ENCODE results near the gene TFEB. TPM values are rescaled to one million over a fixed set of nuclear protein-coding genes. Genes with fewer than 3 reads are reported as not detected.

Gene TFEB
- total RNA-seq, 3 donors from 2014 or later (not counting 1 experiment from before 2014, with no cell fraction given), result 56.0 to 66.7 (median 66.2) TPM

GRCh38 chr6:41650120-41650519 lies 85.3 kb downstream of the TFEB start:
- 94% methylated on average over 2 of the region's 2 CpGs for WGBS (ENCODE audit: insufficient coverage)
- Histone ChIP-seq H3K4me3 (ENCODE audit: low read length) (no peak overlapping the region), H3K27ac (ENCODE audit: low read length) (no peak overlapping the region), H3K36me3 (ENCODE audit: control insufficient read depth, insufficient read depth, low read length) (no peaks in the 10 kb centered on the region), H3K9me3 (ENCODE audit: control insufficient read depth, insufficient read depth, low read length) (no peaks in the 10 kb centered on the region), H3K27me3 (ENCODE audit: control insufficient read depth, insufficient read depth, low read length) (no peaks in the 10 kb centered on the region), H3K4me1 (ENCODE audit: control insufficient read depth, insufficient read depth, low read length) (no peaks in the 10 kb centered on the region)
- Mint-ChIP-seq H3K9me3 (no peaks in the 10 kb centered on the region), H3K4me3 (no peak overlapping the region), H3K27me3 (ENCODE audit: low read depth in 2 of 2) (peaks cover 0 to 18% of the 10 kb centered on the region in 2 donors), H3K36me3 (no peaks in the 10 kb centered on the region), H3K4me1 (no peaks in the 10 kb centered on the region), H3K27ac (no peak overlapping the region)
- DNase-seq (no peak), ATAC-seq (no peak)
- intact Hi-C loops (cut with micrococcal nuclease), result no loop called here
- TF ChIP-seq CTCF (IDR thresholded peaks at IDR 0.05), result no peak

GRCh38 chr6:41649596-41649995 lies 85.8 kb downstream of the TFEB start:
- ATAC-seq, result no peak
- H3K9me3 ChIP-seq (ENCODE audit: control insufficient read depth, insufficient read depth, low read length), result no peaks in the 10 kb centered on the region
- DNase-seq, result no peak
- H3K4me1 ChIP-seq (ENCODE audit: control insufficient read depth, insufficient read depth, low read length), result no peaks in the 10 kb centered on the region
- no peaks in the 10 kb centered on the region for H3K27me3 ChIP-seq (ENCODE audit: control insufficient read depth, insufficient read depth, low read length)
- H3K27ac ChIP-seq (ENCODE audit: low read length), result no peak overlapping the region
- WGBS (ENCODE audit: insufficient coverage), result 83% methylated on average over 10 of the region's 10 CpGs
- intact Hi-C loops (cut with micrococcal nuclease), result no loop called here
- Mint-ChIP-seq H3K27me3 (ENCODE audit: low read depth in 2 of 2) (peaks cover 0 to 15% of the 10 kb centered on the region in 2 donors), H3K4me3 (no peak overlapping the region), H3K36me3 (no peaks in the 10 kb centered on the region), H3K4me1 (no peaks in the 10 kb centered on the region), H3K27ac (no peak overlapping the region), H3K9me3 (no peaks in the 10 kb centered on the region)
- H3K4me3 ChIP-seq (ENCODE audit: low read length), result no peak overlapping the region
- H3K36me3 ChIP-seq (ENCODE audit: control insufficient read depth, insufficient read depth, low read length), result no peaks in the 10 kb centered on the region
- no peak for TF ChIP-seq CTCF (IDR thresholded peaks at IDR 0.05)

GRCh38 chr6:41648921-41649320 lies 86.5 kb downstream of the TFEB start:
- Histone ChIP-seq H3K9me3 (ENCODE audit: control insufficient read depth, insufficient read depth, low read length) (no peaks in the 10 kb centered on the region), H3K4me3 (ENCODE audit: low read length) (no peak overlapping the region), H3K36me3 (ENCODE audit: control insufficient read depth, insufficient read depth, low read length) (no peaks in the 10 kb centered on the region), H3K27ac (ENCODE audit: low read length) (no peak overlapping the region), H3K27me3 (ENCODE audit: control insufficient read depth, insufficient read depth, low read length) (no peaks in the 10 kb centered on the region), H3K4me1 (ENCODE audit: control insufficient read depth, insufficient read depth, low read length) (no peaks in the 10 kb centered on the region)
- no peak for DNase-seq
- ATAC-seq, result no peak
- Mint-ChIP-seq H3K4me1 (no peaks in the 10 kb centered on the region), H3K4me3 (no peak overlapping the region), H3K27me3 (ENCODE audit: low read depth in 2 of 2) (peaks cover 0 to 17% of the 10 kb centered on the region in 2 donors), H3K9me3 (no peaks in the 10 kb centered on the region), H3K27ac (no peak overlapping the region), H3K36me3 (no peaks in the 10 kb centered on the region)
- intact Hi-C loops (cut with micrococcal nuclease), result no loop called here
- no peak for TF ChIP-seq CTCF (IDR thresholded peaks at IDR 0.05)
- 77% methylated on average over 5 of the region's 5 CpGs for WGBS (ENCODE audit: insufficient coverage)

GRCh38 chr6:41648070-41648585 lies 87.3 kb downstream of the TFEB start:
- no peak overlapping the region for H3K4me3 ChIP-seq (ENCODE audit: low read length)
- Mint-ChIP-seq H3K27me3 (ENCODE audit: low read depth in 2 of 2) (peaks cover 0 to 19% of the 10 kb centered on the region in 2 donors), H3K27ac (no peak overlapping the region), H3K4me1 (peaks cover 0 to 2% of the 10 kb centered on the region in 2 donors), H3K4me3 (no peak overlapping the region), H3K36me3 (no peaks in the 10 kb centered on the region), H3K9me3 (no peaks in the 10 kb centered on the region)
- ATAC-seq (no peak), DNase-seq (no peak)
- H3K27me3 ChIP-seq (ENCODE audit: control insufficient read depth, insufficient read depth, low read length), result no peaks in the 10 kb centered on the region
- 93% methylated on average over 7 of the region's 7 CpGs for WGBS (ENCODE audit: insufficient coverage)
- intact Hi-C loops (cut with micrococcal nuclease), result no loop called here
- no peaks in the 10 kb centered on the region for H3K9me3 ChIP-seq (ENCODE audit: control insufficient read depth, insufficient read depth, low read length)
- no peak overlapping the region for H3K27ac ChIP-seq (ENCODE audit: low read length)
- no peaks in the 10 kb centered on the region for H3K4me1 ChIP-seq (ENCODE audit: control insufficient read depth, insufficient read depth, low read length)
- no peak for TF ChIP-seq CTCF (IDR thresholded peaks at IDR 0.05)
- H3K36me3 ChIP-seq (ENCODE audit: control insufficient read depth, insufficient read depth, low read length), result no peaks in the 10 kb centered on the region

Measured in natural killer cell (primary cell).